Mucosa of descending colon (tissue), 3 donors: ENCODE results near the gene MUC4. TPM values are rescaled to one million over a fixed set of nuclear protein-coding genes. Genes with fewer than 3 reads are reported as not detected.
A peak's percentile ranks its signal among the peaks of the same experiment; 100 is the strongest.

Experiments used
- ATAC-seq: fragments of 200-7000 bp; cut with Tn5 transposase; one replicate; pipeline ENCODE4 v1.9.1; 2020; ENCODE audit warnings: mild to moderate bottlenecking, moderate library complexity
- DNase-seq, 3 donors: peaks; one replicate each; pipeline ENCODE4 v3.0.0-alpha.2; 2020
- H3K36me3 ChIP-seq: fragments of 200-600 bp; one replicate; pipeline ENCODE4 v1.8.0; 2021; ENCODE audit warnings: low read depth, mild to moderate bottlenecking
- H3K4me1 ChIP-seq: fragments of 200-600 bp; one replicate; pipeline ENCODE4 v1.8.0; 2021; ENCODE audit warnings: low read depth, mild to moderate bottlenecking
- H3K4me3 ChIP-seq: fragments of 200-600 bp; one replicate; pipeline ENCODE4 v1.8.0; 2021; ENCODE audit warnings: mild to moderate bottlenecking
- H3K9me3 ChIP-seq: fragments of 200-600 bp; one replicate; pipeline ENCODE4 v1.8.0; 2021; ENCODE audit warnings: mild to moderate bottlenecking
- intact Hi-C, 2 donors: fragments of 100-400 bp; cut with DNase I in 1 of 2; cut with micrococcal nuclease in 1 of 2; formaldehyde crosslinking; loops; one replicate each; pipeline versions ENCODE4 v1.11.0 to v1.11.1; 2022; cut with DNase I, micrococcal nuclease
- total RNA-seq, 3 donors: library from RNA; stranded (reverse); fragmentation: NEBNext Ultra II Directional in 2 of 3; extraction: Animal tissue kit (Norgen Biotek cat#: 25700) in 2 of 3; gene quantifications; one replicate each; pipeline versions ENCODE4 v1.2.1 to v1.2.4, GENCODE V29; 2021 to 2023
- TF ChIP-seq, protein P1 (sequence below): fragments of 200-600 bp; IDR thresholded peaks from one replicate; pipeline ENCODE4 v1.8.0; 2022; ENCODE audit warnings: antibody characterized with exemption, mild to moderate bottlenecking
- donor health status: DM: no; HTN: no; CAD: no; lungs with moderate emphysema.
- donor health status: DM: no; HTN: no; CAD: no.
- donor health status: DM: no; HTN: yes; CAD: no.

Gene MUC4
- total RNA-seq, 3 donors from 2014 or later = 170 to 415 (median 318) TPM

DNA sequence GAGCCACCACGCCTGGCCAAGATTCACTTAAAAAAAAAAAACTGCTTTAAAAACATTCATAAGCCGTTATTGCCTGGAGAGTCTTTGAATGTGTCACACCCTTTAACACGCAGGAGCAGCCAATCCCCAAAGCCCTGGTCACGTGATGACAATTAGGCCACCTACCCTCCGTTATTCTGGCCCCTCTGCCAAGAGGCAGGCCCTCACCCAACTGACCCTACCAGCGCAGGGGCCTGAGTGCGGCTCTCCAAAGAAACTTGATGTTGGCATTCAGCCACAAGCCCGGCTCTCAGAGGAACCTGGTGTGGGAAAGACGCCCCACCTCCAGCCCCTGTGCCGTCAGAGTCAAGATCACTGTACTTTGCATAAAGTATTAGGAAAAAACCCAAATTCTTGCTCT lies 11.6 kb upstream of the MUC4 start:
- no peak overlapping the region for H3K4me3 ChIP-seq
- peak in 2 of 3 donors; percentile 64 to 70 for DNase-seq
- H3K4me1 ChIP-seq = peaks cover 8% of the 10 kb centered on the region
- intact Hi-C loops = no loop called here
- no peaks in the 10 kb centered on the region for H3K9me3 ChIP-seq
- TF ChIP-seq, protein P1, sequence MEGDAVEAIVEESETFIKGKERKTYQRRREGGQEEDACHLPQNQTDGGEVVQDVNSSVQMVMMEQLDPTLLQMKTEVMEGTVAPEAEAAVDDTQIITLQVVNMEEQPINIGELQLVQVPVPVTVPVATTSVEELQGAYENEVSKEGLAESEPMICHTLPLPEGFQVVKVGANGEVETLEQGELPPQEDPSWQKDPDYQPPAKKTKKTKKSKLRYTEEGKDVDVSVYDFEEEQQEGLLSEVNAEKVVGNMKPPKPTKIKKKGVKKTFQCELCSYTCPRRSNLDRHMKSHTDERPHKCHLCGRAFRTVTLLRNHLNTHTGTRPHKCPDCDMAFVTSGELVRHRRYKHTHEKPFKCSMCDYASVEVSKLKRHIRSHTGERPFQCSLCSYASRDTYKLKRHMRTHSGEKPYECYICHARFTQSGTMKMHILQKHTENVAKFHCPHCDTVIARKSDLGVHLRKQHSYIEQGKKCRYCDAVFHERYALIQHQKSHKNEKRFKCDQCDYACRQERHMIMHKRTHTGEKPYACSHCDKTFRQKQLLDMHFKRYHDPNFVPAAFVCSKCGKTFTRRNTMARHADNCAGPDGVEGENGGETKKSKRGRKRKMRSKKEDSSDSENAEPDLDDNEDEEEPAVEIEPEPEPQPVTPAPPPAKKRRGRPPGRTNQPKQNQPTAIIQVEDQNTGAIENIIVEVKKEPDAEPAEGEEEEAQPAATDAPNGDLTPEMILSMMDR = no peak
- H3K36me3 ChIP-seq = no peaks in the 10 kb centered on the region
- peak; percentile 74 for ATAC-seq

DNA sequence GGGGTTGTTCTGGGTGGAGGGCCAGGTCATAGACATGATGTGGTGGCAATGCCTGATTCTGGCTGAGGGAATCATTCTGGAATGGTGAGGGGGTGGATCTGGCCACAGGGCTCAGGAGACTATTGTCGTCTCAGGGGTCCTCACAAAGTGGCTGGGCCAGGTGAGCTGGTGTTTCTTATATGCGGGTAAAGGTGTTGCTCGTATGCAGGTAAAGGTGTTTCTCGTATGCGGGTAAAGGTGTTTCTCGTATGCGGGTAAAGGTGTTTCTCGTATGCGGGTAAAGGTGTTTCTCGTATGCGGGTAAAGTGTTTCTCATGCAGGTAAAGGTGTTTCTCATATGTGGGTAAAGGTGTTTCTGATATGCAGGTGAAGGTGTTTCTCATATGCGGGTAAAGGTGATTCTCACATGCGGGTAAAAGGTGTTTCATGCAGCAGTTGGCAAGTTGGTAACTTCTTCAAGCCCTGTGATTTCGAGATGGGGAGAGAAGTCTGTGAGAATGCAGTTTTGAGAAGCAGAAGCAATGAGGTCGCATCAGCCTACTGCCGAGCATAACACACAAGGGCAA lies 10.5 kb upstream of the MUC4 start:
- Histone ChIP-seq H3K36me3 (no peaks in the 10 kb centered on the region), H3K9me3 (no peaks in the 10 kb centered on the region), H3K4me1 (peaks cover 8% of the 10 kb centered on the region), H3K4me3 (no peak overlapping the region)
- TF ChIP-seq, protein P1 = no peak
- intact Hi-C loops = no loop called here
- no peak for ATAC-seq
- DNase-seq = no peak

DNA sequence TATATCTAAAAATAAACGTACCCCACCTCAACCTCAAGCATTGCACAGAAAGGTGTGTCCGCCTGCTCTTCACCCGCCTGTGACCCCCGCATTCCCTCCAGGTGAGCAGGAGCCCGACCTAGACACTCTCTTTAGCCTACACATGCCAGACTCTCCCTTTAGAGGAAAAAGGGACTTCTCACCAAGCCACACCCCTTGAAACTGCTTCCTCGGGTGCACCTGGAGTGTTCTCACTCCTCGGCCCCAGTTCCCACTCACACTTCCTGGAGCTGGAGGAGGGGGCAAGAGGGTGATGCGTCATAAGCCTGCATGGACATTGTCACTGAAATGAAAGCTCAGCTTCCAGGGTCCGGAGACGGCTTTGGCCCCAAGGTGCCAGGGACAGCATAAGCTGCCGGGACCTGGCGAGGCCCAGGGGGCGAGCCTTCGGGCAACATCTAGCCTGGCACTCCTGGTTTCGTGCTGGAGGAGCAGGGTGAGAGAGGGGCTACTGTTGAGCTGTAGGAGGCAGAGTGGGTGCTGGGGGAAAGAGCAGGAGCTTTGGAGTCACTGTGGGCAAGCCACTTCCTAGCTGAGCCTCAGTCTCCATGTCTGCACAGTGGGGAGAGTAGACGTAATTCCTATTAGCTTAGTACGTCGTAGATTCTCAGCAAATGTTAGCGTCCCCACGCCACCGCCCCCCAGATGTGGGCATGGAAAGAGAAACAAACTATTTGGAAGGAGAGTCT lies 9.8 kb upstream of the MUC4 start:
- ATAC-seq = peak; percentile 77
- TF ChIP-seq, protein P1 = no peak
- Histone ChIP-seq H3K36me3 (no peaks in the 10 kb centered on the region), H3K4me3 (no peak overlapping the region), H3K9me3 (no peaks in the 10 kb centered on the region), H3K4me1 (peaks cover 8% of the 10 kb centered on the region)
- DNase-seq = no peak
- intact Hi-C loops = no loop called here

DNA sequence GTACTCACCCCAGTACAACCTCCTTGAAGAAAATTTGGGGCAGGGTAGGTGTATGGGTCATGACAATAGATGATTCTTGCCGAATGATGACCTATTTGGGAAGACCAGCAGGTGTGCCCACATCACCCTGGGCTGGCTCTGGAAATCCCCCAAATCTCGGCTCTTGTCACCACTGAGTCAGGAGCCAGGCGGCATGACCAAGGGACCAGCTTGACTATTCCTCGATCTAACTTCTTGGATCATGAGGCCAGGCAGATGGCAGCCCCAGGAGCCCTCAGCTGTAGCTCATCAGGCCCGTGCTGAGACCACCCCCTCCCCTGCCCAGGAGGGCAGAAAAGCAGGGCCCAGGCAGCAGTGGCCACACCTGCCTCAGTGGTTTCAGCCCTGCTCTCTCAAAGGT lies 9.2 kb upstream of the MUC4 start:
- Histone ChIP-seq H3K4me1 (peaks cover 8% of the 10 kb centered on the region), H3K4me3 (no peak overlapping the region), H3K36me3 (no peaks in the 10 kb centered on the region), H3K9me3 (no peaks in the 10 kb centered on the region)
- intact Hi-C loops = no loop called here
- no peak for ATAC-seq
- DNase-seq = no peak
- TF ChIP-seq, protein P1 = no peak

DNA sequence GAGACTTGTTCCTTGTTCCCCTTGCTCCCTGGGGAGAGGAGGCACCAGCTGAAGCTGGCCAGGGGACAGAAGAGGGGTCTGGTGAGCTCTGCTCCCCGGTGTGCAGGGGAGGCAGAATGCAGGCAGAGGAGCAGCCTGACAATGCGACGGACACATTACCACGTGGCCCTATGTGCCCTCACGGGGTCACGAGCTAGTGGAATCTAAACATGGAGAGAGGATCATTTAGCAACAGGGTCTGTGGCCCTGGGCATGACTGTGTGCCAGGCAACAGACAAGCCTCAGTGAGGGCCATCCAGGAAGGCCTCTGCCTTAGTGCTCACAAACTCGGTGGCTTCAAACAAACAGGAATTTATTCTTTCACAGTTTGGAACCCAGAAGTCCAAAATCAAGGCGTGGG lies 8.5 kb upstream of the MUC4 start:
- ATAC-seq (no peak), DNase-seq (no peak)
- Histone ChIP-seq H3K4me3 (no peak overlapping the region), H3K36me3 (no peaks in the 10 kb centered on the region), H3K9me3 (no peaks in the 10 kb centered on the region), H3K4me1 (peaks cover 8% of the 10 kb centered on the region)
- TF ChIP-seq, protein P1 = no peak
- intact Hi-C loops = no loop called here
